HFFc6 (cell line): ENCODE results near the gene MYO1D. TPM values are rescaled to one million over a fixed set of nuclear protein-coding genes. Genes with fewer than 3 reads are reported as not detected.

Source experiments
- DNase-seq: peaks from one replicate; pipeline ENCODE4 v3.0.0-alpha.2; 2018
- H3K27ac Mint-ChIP-seq: 2 replicates; pipeline ENCODE4 v1.8.0; 2020; ENCODE audit warnings: mild to moderate bottlenecking, mixed read lengths
- H3K27me3 Mint-ChIP-seq: 2 replicates; pipeline ENCODE4 v1.8.0; 2021; ENCODE audit warnings: mild to moderate bottlenecking, moderate library complexity, mixed read lengths; ENCODE audit not compliant: insufficient read depth
- H3K36me3 Mint-ChIP-seq: 2 replicates; pipeline ENCODE4 v1.8.0; 2021; ENCODE audit warnings: low read depth, mixed read lengths
- H3K4me1 Mint-ChIP-seq: 2 replicates; pipeline ENCODE4 v1.8.0; 2020; ENCODE audit warnings: low read depth, mixed read lengths
- H3K4me3 Mint-ChIP-seq: 2 replicates; pipeline ENCODE4 v1.8.0; 2020; ENCODE audit warnings: mild to moderate bottlenecking, moderate library complexity, mixed read lengths
- H3K9me3 Mint-ChIP-seq: 2 replicates; pipeline ENCODE4 v1.8.0; 2020; ENCODE audit warnings: mild to moderate bottlenecking, mixed read lengths
- CTCF ChIP-seq: fragments of 200-600 bp; sonication (generic); IDR thresholded peaks from 2 replicates; pipeline ENCODE4 v1.5.0; 2021; ENCODE audit warnings: antibody characterized with exemption, mild to moderate bottlenecking
- total RNA-seq, 6 experiments: library from RNA; stranded (reverse); fragmentation: NEBNext Ultra II Directional; extraction: Animal tissue kit (Norgen Biotek cat#: 25700); gene quantifications; 2 replicates in 1 of 6; 3 replicates in 5 of 6; pipeline ENCODE4 v1.2.3, GENCODE V29; 2021

The MYO1D gene
- total RNA-seq, 6 experiments from 2014 or later = 3.8 to 28.8 (median 4.8) TPM

GRCh38 chr17:32693194-32693897 is 183.6 kb downstream of the MYO1D start:
- no peak overlapping the region for H3K27ac Mint-ChIP-seq
- no peaks in the 10 kb centered on the region for H3K4me1 Mint-ChIP-seq
- no peak overlapping the region for H3K4me3 Mint-ChIP-seq
- no peaks in the 10 kb centered on the region for H3K36me3 Mint-ChIP-seq
- no peaks in the 10 kb centered on the region; the same call in 1 of the 2 replicates for H3K27me3 Mint-ChIP-seq
- H3K9me3 Mint-ChIP-seq = no peaks in the 10 kb centered on the region
- DNase-seq = no peak
- no peak for TF ChIP-seq CTCF

- DNase-seq = no peak
- Mint-ChIP-seq H3K27ac (no peak overlapping the region), H3K27me3 (no peaks in the 10 kb centered on the region; the same call in 1 of the 2 replicates), H3K9me3 (no peaks in the 10 kb centered on the region), H3K36me3 (no peaks in the 10 kb centered on the region), H3K4me3 (no peak overlapping the region), H3K4me1 (no peaks in the 10 kb centered on the region)
- no peak for TF ChIP-seq CTCF
Observed at GRCh38 chr17:32692179-32692578, 184.7 kb downstream of the MYO1D start.

- Mint-ChIP-seq H3K4me3 (no peak overlapping the region), H3K4me1 (no peaks in the 10 kb centered on the region), H3K27me3 (no peaks in the 10 kb centered on the region), H3K36me3 (no peaks in the 10 kb centered on the region; the same call in 1 of the 2 replicates), H3K27ac (no peak overlapping the region), H3K9me3 (peaks cover under 1% of the 10 kb centered on the region; the same call in 1 of the 2 replicates)
- TF ChIP-seq CTCF = no peak
- DNase-seq = no peak
Observed at GRCh38 chr17:32689348-32689747, 187.6 kb downstream of the MYO1D start.

- no peaks in the 10 kb centered on the region for H3K27me3 Mint-ChIP-seq
- no peaks in the 10 kb centered on the region; the same call in 1 of the 2 replicates for H3K36me3 Mint-ChIP-seq
- no peak overlapping the region for H3K4me3 Mint-ChIP-seq
- TF ChIP-seq CTCF = no peak
- no peak overlapping the region for H3K27ac Mint-ChIP-seq
- no peak for DNase-seq
- no peaks in the 10 kb centered on the region for H3K4me1 Mint-ChIP-seq
- H3K9me3 Mint-ChIP-seq = peaks cover 4% of the 10 kb centered on the region; the same call in 1 of the 2 replicates
Observed at GRCh38 chr17:32688221-32688620, 188.7 kb downstream of the MYO1D start.

GRCh38 chr17:32684087-32684958 is 192.6 kb downstream of the MYO1D start:
- Mint-ChIP-seq H3K4me1 (no peaks in the 10 kb centered on the region), H3K27me3 (no peaks in the 10 kb centered on the region), H3K27ac (no peak overlapping the region), H3K36me3 (no peaks in the 10 kb centered on the region; the same call in 1 of the 2 replicates), H3K9me3 (peaks cover 4% of the 10 kb centered on the region; the same call in 1 of the 2 replicates), H3K4me3 (no peak overlapping the region)
- TF ChIP-seq CTCF = no peak
- no peak for DNase-seq
